CD14-positive monocyte (primary cell): Measurements from ENCODE around the gene ALDH9A1. TPM values are rescaled to one million over a fixed set of nuclear protein-coding genes. Genes with fewer than 3 reads are reported as not detected.

Experiments used
- DNase-seq, 3 donors: peaks; one replicate each; pipeline ENCODE4 v3.0.0-alpha.2; 2011 to 2022
- H2AFZ ChIP-seq: 2 replicates; pipeline ENCODE4 v1.6.0; 2012; ENCODE audit warnings: mild to moderate bottlenecking, low read depth, low read length, inconsistent platforms; ENCODE audit not compliant: insufficient read depth, poor library complexity, severe bottlenecking
- H3K27ac ChIP-seq, 2 donors: 1 replicate in 1 of 2; 2 replicates in 1 of 2; pipeline ENCODE4 v1.5.1; 2012 to 2013; ENCODE audit warnings: low read length in 2 of 2, control low read depth in 1 of 2, inconsistent platforms in 1 of 2, low read depth in 1 of 2, mild to moderate bottlenecking in 1 of 2
- H3K27me3 ChIP-seq, 2 donors: one replicate each; pipeline versions ENCODE4 v1.6.0 to v1.6.1; 2011 to 2013; ENCODE audit warnings: low read length in 2 of 2; ENCODE audit not compliant: control insufficient read depth in 2 of 2, insufficient read depth in 2 of 2
- H3K36me3 ChIP-seq, 2 donors: replicated peaks in 1 of 2; 1 replicate in 1 of 2; 2 replicates in 1 of 2; pipeline versions ENCODE4 v1.5.1 to v1.6.1; 2012 to 2013; ENCODE audit warnings: low read length in 2 of 2, control low read depth in 1 of 2, inconsistent platforms in 1 of 2, mild to moderate bottlenecking in 1 of 2; ENCODE audit not compliant: insufficient read depth in 2 of 2, control insufficient read depth in 1 of 2
- H3K4me1 ChIP-seq, 2 donors: 1 replicate in 1 of 2; 2 replicates in 1 of 2; pipeline versions ENCODE4 v1.5.1 to v1.6.1; 2012 to 2013; ENCODE audit warnings: low read length in 2 of 2, control low read depth in 1 of 2, inconsistent platforms in 1 of 2, mild to moderate bottlenecking in 1 of 2, moderate library complexity in 1 of 2; ENCODE audit not compliant: insufficient read depth in 2 of 2, control insufficient read depth in 1 of 2
- H3K4me2 ChIP-seq: replicated peaks from 2 replicates; pipeline ENCODE3; 2012; ENCODE audit warnings: low read length, moderate library complexity, mild to moderate bottlenecking; ENCODE audit not compliant: poor library complexity, severe bottlenecking; ENCODE audit errors: extremely low read depth
- H3K4me3 ChIP-seq, 3 experiments: fragments of 200-600 bp in 1 of 3; sonication (generic) in 1 of 3; replicated peaks in 1 of 3; 1 replicate in 2 of 3; 2 replicates in 1 of 3; pipeline ENCODE4 v1.5.1; 2011 to 2013; ENCODE audit warnings: low read length in 3 of 3, mild to moderate bottlenecking in 3 of 3, control low read depth in 2 of 3, low read depth in 2 of 3, inconsistent platforms in 1 of 3, moderate library complexity in 1 of 3
- H3K79me2 ChIP-seq: 2 replicates; pipeline ENCODE4 v1.6.0; 2012; ENCODE audit warnings: mild to moderate bottlenecking, control low read depth, inconsistent platforms, low read length, moderate library complexity; ENCODE audit not compliant: insufficient read depth
- H3K9ac ChIP-seq: 2 replicates; pipeline ENCODE4 v1.6.0; 2017; ENCODE audit warnings: low read length, mild to moderate bottlenecking; ENCODE audit not compliant: insufficient read depth, poor library complexity, severe bottlenecking
- H3K9me3 ChIP-seq, 2 donors: replicated peaks in 1 of 2; 1 replicate in 1 of 2; 2 replicates in 1 of 2; pipeline versions ENCODE4 v1.5.1 to v1.6.1; 2012 to 2013; ENCODE audit warnings: low read length in 2 of 2, control low read depth in 1 of 2; ENCODE audit not compliant: control insufficient read depth in 1 of 2, insufficient read depth in 1 of 2
- H4K20me1 ChIP-seq: 2 replicates; pipeline ENCODE4 v1.6.0; 2012; ENCODE audit warnings: mild to moderate bottlenecking, low read length, control low read depth, moderate library complexity; ENCODE audit not compliant: insufficient read depth
- H3K27ac Mint-ChIP-seq, 7 donors: one replicate each; pipeline ENCODE4 v1.8.0; 2020; ENCODE audit warnings: mild to moderate bottlenecking in 7 of 7, mixed read lengths in 7 of 7, moderate library complexity in 6 of 7, inconsistent platforms in 2 of 7
- H3K27me3 Mint-ChIP-seq, 3 donors: one replicate each; pipeline ENCODE4 v1.8.0; 2021 to 2022; ENCODE audit warnings: low read depth in 3 of 3, mild to moderate bottlenecking in 3 of 3, mixed read lengths in 3 of 3, moderate library complexity in 3 of 3, inconsistent platforms in 1 of 3
- H3K36me3 Mint-ChIP-seq, 2 donors: one replicate each; pipeline ENCODE4 v1.8.0; 2020; ENCODE audit warnings: mixed read lengths in 2 of 2, inconsistent platforms in 1 of 2, mild to moderate bottlenecking in 1 of 2
- H3K4me1 Mint-ChIP-seq: one replicate; pipeline ENCODE4 v1.8.0; 2020; ENCODE audit warnings: mild to moderate bottlenecking, mixed read lengths
- H3K4me3 Mint-ChIP-seq, 2 donors: one replicate each; pipeline ENCODE4 v1.8.0; 2020; ENCODE audit warnings: mild to moderate bottlenecking in 2 of 2, mixed read lengths in 2 of 2, moderate library complexity in 1 of 2
- H3K9me3 Mint-ChIP-seq, 7 donors: one replicate each; pipeline ENCODE4 v1.8.0; 2020 to 2022; ENCODE audit warnings: mixed read lengths in 7 of 7, mild to moderate bottlenecking in 6 of 7, moderate library complexity in 6 of 7, inconsistent platforms in 2 of 7
- CTCF ChIP-seq: fragments of 200-600 bp; IDR thresholded peaks from one replicate; pipeline ENCODE4 v1.8.0; 2022; ENCODE audit warnings: antibody characterized with exemption, mild to moderate bottlenecking
- WGBS: methylation state at CpG from one replicate; pipeline ENCODE4 v1.1.5; 2013; ENCODE audit warnings: missing lambda C conversion rate; ENCODE audit not compliant: insufficient coverage; 5-methylcytosine and 5-hydroxymethylcytosine counted together
- intact Hi-C, 2 donors: fragments of 100-400 bp; cut with micrococcal nuclease; formaldehyde crosslinking; loops; one replicate each; pipeline versions ENCODE4 v1.15.0 to v1.15.1; 2023
- polyA plus RNA-seq, 3 donors: library from polyadenylated mRNA; depleted of rRNA in 1 of 3; unstranded in 2 of 3; stranded (reverse) in 1 of 3; fragments of 300-500 nt in 2 of 3; fragments of >200 nt in 1 of 3; fragmentation: Illumina TruSeq in 2 of 3; gene quantifications; 1 replicate in 2 of 3; 2 replicates in 1 of 3; pipeline ENCODE4 v1.2.3, GENCODE V29; 2012 to 2021

The ALDH9A1 gene
- polyA plus RNA-seq, 3 donors = 23.7 to 60.0 (median 57.7) TPM

- Mint-ChIP-seq H3K4me1 (no peaks in the 10 kb centered on the region), H3K27me3 (no peaks in the 10 kb centered on the region), H3K9me3 (no peaks in the 10 kb centered on the region), H3K4me3 (no peak overlapping the region), H3K36me3 (peaks cover 56 to 83% of the 10 kb centered on the region in 2 donors), H3K27ac (no peak overlapping the region)
- H3K27me3 ChIP-seq = no peaks in the 10 kb centered on the region
- H2AFZ ChIP-seq = no peak overlapping the region
- H3K9ac ChIP-seq = no peak overlapping the region
- intact Hi-C loops = no loop called here
- no peak for TF ChIP-seq CTCF
- 98% methylated on average over 7 of the region's 8 CpGs for WGBS
- no peak overlapping the region for H3K27ac ChIP-seq
- H3K79me2 ChIP-seq = no peaks in the 10 kb centered on the region
- H3K4me3 ChIP-seq = no peak overlapping the region
- H3K4me2 ChIP-seq = no peak overlapping the region
- DNase-seq = no peak
- H4K20me1 ChIP-seq = no peaks in the 10 kb centered on the region
- H3K4me1 ChIP-seq = no peaks in the 10 kb centered on the region
- H3K36me3 ChIP-seq = peaks cover 68 to 98% of the 10 kb centered on the region in 2 donors
- no peaks in the 10 kb centered on the region for H3K9me3 ChIP-seq
Measured at GRCh38 chr1:165742194-165742593, 43.8 kb upstream of the ALDH9A1 start.

GRCh38 chr1:165738794-165739193 is 40.4 kb upstream of the ALDH9A1 start:
- H2AFZ ChIP-seq = no peak overlapping the region
- Mint-ChIP-seq H3K36me3 (peaks cover 67 to 85% of the 10 kb centered on the region in 2 donors), H3K9me3 (no peaks in the 10 kb centered on the region), H3K27me3 (no peaks in the 10 kb centered on the region), H3K27ac (no peak overlapping the region), H3K4me3 (no peak overlapping the region), H3K4me1 (no peaks in the 10 kb centered on the region)
- no CpG with 5 or more reads among the region's 1 CpG for WGBS
- H3K4me2 ChIP-seq = no peak overlapping the region
- H3K4me3 ChIP-seq = no peak overlapping the region
- H3K4me1 ChIP-seq = no peaks in the 10 kb centered on the region
- no peak overlapping the region for H3K9ac ChIP-seq
- H3K36me3 ChIP-seq = peaks cover 68 to 95% of the 10 kb centered on the region in 2 donors
- intact Hi-C loops = no loop called here
- no peaks in the 10 kb centered on the region for H3K79me2 ChIP-seq
- H3K9me3 ChIP-seq = no peaks in the 10 kb centered on the region
- no peak overlapping the region for H3K27ac ChIP-seq
- TF ChIP-seq CTCF = no peak
- no peak for DNase-seq
- H3K27me3 ChIP-seq = no peaks in the 10 kb centered on the region
- H4K20me1 ChIP-seq = no peaks in the 10 kb centered on the region
